ENCODE results near the gene EGR1. TPM values are rescaled to one million over a fixed set of nuclear protein-coding genes. Genes with fewer than 3 reads are reported as not detected.

EGR1 gene
- total RNA-seq, 1 donor from 2014 or later = 701 TPM

DNA sequence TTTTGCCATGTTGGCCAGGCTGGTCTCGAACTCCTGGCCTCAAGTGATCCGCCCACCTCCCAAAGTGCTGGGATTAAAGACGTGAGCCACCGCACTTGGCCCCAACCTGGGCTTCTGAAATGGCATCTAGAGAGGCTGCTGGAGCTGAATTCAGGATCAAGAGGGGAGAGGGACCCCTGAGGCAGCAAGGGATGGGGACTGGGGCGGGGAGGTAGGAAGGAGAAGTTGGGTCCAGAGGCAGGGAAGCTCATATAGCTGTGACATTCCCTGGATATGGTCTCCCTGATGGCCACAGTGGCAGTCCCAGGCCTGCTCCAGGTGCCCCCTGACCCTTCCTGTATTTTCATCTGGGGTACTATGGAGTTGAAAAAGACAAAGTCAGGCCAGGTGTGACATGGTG lies 14.3 kb upstream of the EGR1 start:
- H3K9me3 Mint-ChIP-seq = no peaks in the 10 kb centered on the region
- H3K27me3 Mint-ChIP-seq (ENCODE audit: low read depth) = peaks cover 16% of the 10 kb centered on the region
- H3K4me1 Mint-ChIP-seq = peaks cover 5% of the 10 kb centered on the region
- no peak overlapping the region for H3K4me3 Mint-ChIP-seq
- H3K27ac Mint-ChIP-seq = no peak overlapping the region
- no peaks in the 10 kb centered on the region for H3K36me3 Mint-ChIP-seq
- TF ChIP-seq, protein P1, sequence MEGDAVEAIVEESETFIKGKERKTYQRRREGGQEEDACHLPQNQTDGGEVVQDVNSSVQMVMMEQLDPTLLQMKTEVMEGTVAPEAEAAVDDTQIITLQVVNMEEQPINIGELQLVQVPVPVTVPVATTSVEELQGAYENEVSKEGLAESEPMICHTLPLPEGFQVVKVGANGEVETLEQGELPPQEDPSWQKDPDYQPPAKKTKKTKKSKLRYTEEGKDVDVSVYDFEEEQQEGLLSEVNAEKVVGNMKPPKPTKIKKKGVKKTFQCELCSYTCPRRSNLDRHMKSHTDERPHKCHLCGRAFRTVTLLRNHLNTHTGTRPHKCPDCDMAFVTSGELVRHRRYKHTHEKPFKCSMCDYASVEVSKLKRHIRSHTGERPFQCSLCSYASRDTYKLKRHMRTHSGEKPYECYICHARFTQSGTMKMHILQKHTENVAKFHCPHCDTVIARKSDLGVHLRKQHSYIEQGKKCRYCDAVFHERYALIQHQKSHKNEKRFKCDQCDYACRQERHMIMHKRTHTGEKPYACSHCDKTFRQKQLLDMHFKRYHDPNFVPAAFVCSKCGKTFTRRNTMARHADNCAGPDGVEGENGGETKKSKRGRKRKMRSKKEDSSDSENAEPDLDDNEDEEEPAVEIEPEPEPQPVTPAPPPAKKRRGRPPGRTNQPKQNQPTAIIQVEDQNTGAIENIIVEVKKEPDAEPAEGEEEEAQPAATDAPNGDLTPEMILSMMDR (IDR thresholded peaks at IDR 0.05; ENCODE audit: unreplicated experiment) = no peak
- no peak for DNase-seq (ENCODE audit: low spot score in 2 of 2, unreplicated experiment in 2 of 2)

DNA sequence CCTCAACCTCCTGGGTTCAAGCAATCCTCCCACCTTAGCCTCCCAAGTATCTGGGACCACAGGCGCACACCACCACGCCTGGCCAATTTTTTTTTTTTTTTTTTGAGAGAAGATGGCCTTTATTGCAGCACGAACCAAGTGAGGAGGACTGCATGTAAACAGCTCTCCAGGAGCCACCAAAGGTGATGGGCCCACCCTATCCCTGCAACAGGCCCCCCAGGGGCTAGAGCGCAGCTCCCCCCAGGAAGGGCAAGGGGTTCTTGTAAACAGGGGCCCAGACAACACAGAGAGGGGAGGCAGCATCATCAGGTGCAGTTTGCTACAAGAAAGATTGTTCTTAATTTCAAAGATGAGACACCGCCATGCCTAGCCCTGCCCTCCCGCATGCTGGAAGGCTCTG lies 12.6 kb upstream of the EGR1 start:
- TF ChIP-seq, protein P1 (IDR thresholded peaks at IDR 0.05; ENCODE audit: unreplicated experiment) = no peak
- DNase-seq (ENCODE audit: low spot score in 2 of 2, unreplicated experiment in 2 of 2) = no peak
- peaks cover 5% of the 10 kb centered on the region for H3K4me1 Mint-ChIP-seq

DNA sequence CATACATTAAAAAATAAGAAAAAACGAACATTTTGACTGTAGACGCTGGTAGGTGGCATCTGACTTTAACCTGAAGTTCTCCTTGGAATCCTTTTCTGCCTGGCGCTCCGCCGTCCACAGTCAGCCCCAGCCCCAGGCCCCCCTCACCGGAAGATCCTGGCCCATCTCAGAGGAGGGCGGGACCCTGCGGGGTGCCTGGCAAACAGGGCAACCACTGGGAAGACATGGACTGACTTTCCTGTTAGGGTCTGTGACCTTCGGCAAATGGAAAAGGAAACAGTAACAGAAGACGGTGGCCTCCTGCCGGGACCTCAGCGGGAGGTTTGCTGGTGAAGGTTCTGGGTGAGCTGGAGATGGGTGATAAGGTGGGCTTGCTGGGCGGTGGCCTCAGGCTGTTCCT lies 11.7 kb upstream of the EGR1 start:
- H3K27ac Mint-ChIP-seq = no peak overlapping the region
- H3K36me3 Mint-ChIP-seq = no peaks in the 10 kb centered on the region
- H3K4me3 Mint-ChIP-seq = no peak overlapping the region
- TF ChIP-seq, protein P1 (IDR thresholded peaks at IDR 0.05; ENCODE audit: unreplicated experiment) = no peak
- peaks cover 17% of the 10 kb centered on the region for H3K27me3 Mint-ChIP-seq (ENCODE audit: low read depth)
- peaks cover 5% of the 10 kb centered on the region for H3K4me1 Mint-ChIP-seq
- no peak for DNase-seq (ENCODE audit: low spot score in 2 of 2, unreplicated experiment in 2 of 2)
- no peaks in the 10 kb centered on the region for H3K9me3 Mint-ChIP-seq

More for the DNA sequence above, 12.6 kb upstream of the EGR1 start:
- Mint-ChIP-seq H3K36me3 (no peaks in the 10 kb centered on the region), H3K27me3 (ENCODE audit: low read depth) (peaks cover 20% of the 10 kb centered on the region), H3K27ac (no peak overlapping the region), H3K4me3 (no peak overlapping the region), H3K9me3 (no peaks in the 10 kb centered on the region)

DNA sequence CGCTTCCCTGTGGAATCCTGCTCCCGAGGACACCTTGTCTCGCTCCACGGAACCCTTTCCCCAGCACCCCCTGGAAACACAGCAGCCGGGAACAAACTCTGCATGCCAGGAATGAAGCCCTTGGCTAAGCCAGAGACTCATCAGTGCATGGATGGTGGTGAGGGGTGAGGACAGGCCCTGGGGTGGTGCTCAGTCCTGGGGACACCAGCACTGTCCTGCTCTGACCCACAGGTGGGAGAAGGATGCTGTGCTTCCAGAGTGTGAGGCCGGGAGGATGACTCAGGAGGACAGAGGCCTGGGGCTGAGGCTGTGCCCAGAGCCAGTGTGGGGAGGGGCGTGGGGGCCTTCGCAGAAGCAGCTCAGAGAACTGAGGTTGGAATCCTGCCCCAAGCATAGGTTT lies 11.2 kb upstream of the EGR1 start:
- Mint-ChIP-seq H3K4me3 (no peak overlapping the region), H3K36me3 (no peaks in the 10 kb centered on the region), H3K4me1 (peaks cover 5% of the 10 kb centered on the region), H3K27me3 (ENCODE audit: low read depth) (peaks cover 14% of the 10 kb centered on the region), H3K27ac (no peak overlapping the region), H3K9me3 (no peaks in the 10 kb centered on the region)
- TF ChIP-seq, protein P1 (IDR thresholded peaks at IDR 0.05; ENCODE audit: unreplicated experiment) = no peak
- no peak for DNase-seq (ENCODE audit: low spot score in 2 of 2, unreplicated experiment in 2 of 2)

DNA sequence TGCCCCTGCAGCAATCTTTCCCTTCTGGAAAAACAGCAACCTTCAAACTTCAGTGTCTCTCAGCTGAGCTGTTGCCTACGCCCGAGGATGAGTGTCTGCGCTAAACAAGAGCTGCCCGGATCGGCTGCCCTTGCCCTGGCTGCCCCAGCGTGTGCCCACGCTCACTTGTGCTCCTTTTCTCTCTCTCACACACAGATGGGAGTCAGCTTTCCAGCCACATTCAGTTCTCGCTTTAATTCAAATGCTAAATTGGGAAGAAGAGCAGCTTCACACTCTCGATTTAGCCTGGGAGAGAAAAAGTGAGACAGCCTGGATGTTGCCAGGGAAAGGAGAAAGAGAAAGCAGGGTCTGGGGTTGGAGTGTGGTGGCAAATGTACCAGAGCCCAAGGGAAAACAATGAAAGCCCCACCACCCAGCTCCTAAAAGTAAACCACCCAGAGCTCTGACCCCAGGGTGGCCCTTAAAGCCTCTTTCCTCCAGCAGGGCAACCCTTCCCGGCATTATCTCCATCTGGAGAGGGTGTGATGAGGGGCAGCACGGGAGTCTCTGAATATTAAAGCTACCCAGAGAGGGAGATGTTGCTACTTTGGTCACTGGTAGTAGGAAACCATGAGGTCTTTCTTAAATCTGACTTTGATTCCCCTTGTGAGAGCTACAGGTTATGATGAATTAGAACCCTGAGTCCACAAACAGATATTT lies 9.9 kb upstream of the EGR1 start:
- Mint-ChIP-seq H3K4me3 (no peak overlapping the region), H3K9me3 (no peaks in the 10 kb centered on the region), H3K27me3 (ENCODE audit: low read depth) (peaks cover 11% of the 10 kb centered on the region), H3K4me1 (no peaks in the 10 kb centered on the region), H3K36me3 (no peaks in the 10 kb centered on the region), H3K27ac (no peak overlapping the region)
- DNase-seq (ENCODE audit: low spot score in 2 of 2, unreplicated experiment in 2 of 2) = no peak
- TF ChIP-seq, protein P1 (IDR thresholded peaks at IDR 0.05; ENCODE audit: unreplicated experiment) = no peak
